Nephron progenitor cell (in vitro differentiated cells): ENCODE results near the gene PARD3B.

Source experiments
- DNase-seq: peaks from one replicate; pipeline ENCODE4 v3.0.0; 2021
- H3K27ac Mint-ChIP-seq: 2 replicates; pipeline ENCODE4 v1.8.0; 2021; ENCODE audit warnings: mild to moderate bottlenecking, moderate library complexity, mixed read lengths
- H3K27me3 Mint-ChIP-seq: 2 replicates; pipeline ENCODE4 v1.8.0; 2021; ENCODE audit warnings: mild to moderate bottlenecking, low read depth, mixed read lengths; ENCODE audit not compliant: poor library complexity
- H3K36me3 Mint-ChIP-seq: 2 replicates; pipeline ENCODE4 v1.8.0; 2021; ENCODE audit warnings: low read depth, mixed read lengths
- H3K4me1 Mint-ChIP-seq: 2 replicates; pipeline ENCODE4 v1.8.0; 2021; ENCODE audit warnings: mixed read lengths
- H3K4me3 Mint-ChIP-seq: 2 replicates; pipeline ENCODE4 v1.8.0; 2021; ENCODE audit warnings: mild to moderate bottlenecking, moderate library complexity, mixed read lengths
- H3K9me3 Mint-ChIP-seq: 2 replicates; pipeline ENCODE4 v1.8.0; 2021; ENCODE audit warnings: mild to moderate bottlenecking, moderate library complexity, mixed read lengths
- TF ChIP-seq, protein P1 (sequence below): fragments of 200-600 bp; sonication (generic); IDR thresholded peaks from 2 replicates; pipeline ENCODE4 v1.5.0; 2021; ENCODE audit warnings: antibody characterized with exemption

The PARD3B gene

DNA sequence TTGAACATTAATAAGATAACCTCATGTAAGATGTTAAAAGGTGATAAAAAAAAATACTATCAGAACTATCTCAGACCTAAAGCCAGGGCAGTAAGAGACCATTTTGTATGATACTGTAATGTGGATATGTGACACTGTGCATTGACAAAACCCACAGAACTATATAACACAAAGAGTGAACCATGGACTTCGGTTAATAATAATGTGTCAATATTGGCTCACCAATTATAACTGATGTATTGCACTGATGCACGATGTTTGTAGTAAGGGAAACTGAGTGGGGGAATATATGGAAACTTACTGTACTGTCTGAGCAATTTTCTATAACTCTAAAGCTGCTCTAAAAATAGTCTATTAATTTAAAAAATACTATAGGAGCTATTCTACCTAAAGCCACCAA lies 40.7 kb upstream of the PARD3B start:
- H3K4me1 Mint-ChIP-seq, result peaks cover 31% of the 10 kb centered on the region
- no peak overlapping the region for H3K4me3 Mint-ChIP-seq
- no peaks in the 10 kb centered on the region for H3K36me3 Mint-ChIP-seq
- no peaks in the 10 kb centered on the region for H3K27me3 Mint-ChIP-seq
- DNase-seq, result no peak
- no peaks in the 10 kb centered on the region for H3K9me3 Mint-ChIP-seq
- TF ChIP-seq, protein P1, sequence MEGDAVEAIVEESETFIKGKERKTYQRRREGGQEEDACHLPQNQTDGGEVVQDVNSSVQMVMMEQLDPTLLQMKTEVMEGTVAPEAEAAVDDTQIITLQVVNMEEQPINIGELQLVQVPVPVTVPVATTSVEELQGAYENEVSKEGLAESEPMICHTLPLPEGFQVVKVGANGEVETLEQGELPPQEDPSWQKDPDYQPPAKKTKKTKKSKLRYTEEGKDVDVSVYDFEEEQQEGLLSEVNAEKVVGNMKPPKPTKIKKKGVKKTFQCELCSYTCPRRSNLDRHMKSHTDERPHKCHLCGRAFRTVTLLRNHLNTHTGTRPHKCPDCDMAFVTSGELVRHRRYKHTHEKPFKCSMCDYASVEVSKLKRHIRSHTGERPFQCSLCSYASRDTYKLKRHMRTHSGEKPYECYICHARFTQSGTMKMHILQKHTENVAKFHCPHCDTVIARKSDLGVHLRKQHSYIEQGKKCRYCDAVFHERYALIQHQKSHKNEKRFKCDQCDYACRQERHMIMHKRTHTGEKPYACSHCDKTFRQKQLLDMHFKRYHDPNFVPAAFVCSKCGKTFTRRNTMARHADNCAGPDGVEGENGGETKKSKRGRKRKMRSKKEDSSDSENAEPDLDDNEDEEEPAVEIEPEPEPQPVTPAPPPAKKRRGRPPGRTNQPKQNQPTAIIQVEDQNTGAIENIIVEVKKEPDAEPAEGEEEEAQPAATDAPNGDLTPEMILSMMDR, result no peak
- no peak overlapping the region for H3K27ac Mint-ChIP-seq

DNA sequence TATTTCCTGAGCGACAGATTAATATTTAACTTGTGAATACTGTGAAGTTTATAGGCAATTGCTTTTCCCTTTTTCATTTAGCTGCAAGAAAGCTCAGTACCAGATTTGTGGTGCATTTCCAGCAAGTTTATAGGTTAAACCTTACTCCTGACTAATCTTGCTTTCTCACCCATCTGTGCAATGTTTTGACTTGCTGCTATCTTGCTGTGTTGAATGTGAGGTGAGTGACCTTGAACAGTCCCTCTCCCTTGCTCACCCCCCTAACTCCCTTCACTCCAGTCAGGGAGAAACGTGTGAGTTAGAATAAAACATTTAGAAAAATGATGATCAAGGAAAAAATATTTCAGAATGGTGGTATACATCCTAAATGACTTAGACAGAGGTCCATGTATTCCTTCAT lies 39.8 kb upstream of the PARD3B start:
- TF ChIP-seq, protein P1, result no peak
- no peak for DNase-seq
- H3K36me3 Mint-ChIP-seq, result no peaks in the 10 kb centered on the region

DNA sequence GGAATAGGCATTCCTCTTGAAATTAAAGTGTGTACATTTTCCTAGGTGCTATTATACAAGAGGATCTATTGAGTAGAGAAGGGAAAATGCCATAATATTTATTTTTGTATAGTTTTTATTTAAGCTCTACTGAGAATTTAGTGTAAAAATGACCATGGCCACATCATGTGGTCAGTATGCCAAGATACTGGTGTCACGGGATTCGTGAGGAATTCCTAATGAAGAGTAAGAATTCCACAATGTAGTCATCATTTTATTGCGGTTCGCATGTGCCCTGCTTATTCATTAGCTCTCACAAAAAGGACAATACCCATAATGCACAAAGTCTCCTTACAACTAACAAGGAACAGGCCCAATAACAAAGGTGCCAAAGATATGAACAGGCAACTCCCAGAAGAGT lies 39.3 kb upstream of the PARD3B start:
- Mint-ChIP-seq H3K4me3 (no peak overlapping the region), H3K4me1 (peaks cover 35% of the 10 kb centered on the region), H3K36me3 (no peaks in the 10 kb centered on the region), H3K27me3 (peaks cover 4% of the 10 kb centered on the region), H3K27ac (no peak overlapping the region), H3K9me3 (peaks cover 7% of the 10 kb centered on the region)
- TF ChIP-seq, protein P1, result no peak
- no peak for DNase-seq

More for the DNA sequence above, 39.8 kb upstream of the PARD3B start:
- Mint-ChIP-seq H3K27me3 (peaks cover 4% of the 10 kb centered on the region), H3K9me3 (peaks cover 7% of the 10 kb centered on the region), H3K4me3 (no peak overlapping the region), H3K27ac (no peak overlapping the region), H3K4me1 (peaks cover 31% of the 10 kb centered on the region)

DNA sequence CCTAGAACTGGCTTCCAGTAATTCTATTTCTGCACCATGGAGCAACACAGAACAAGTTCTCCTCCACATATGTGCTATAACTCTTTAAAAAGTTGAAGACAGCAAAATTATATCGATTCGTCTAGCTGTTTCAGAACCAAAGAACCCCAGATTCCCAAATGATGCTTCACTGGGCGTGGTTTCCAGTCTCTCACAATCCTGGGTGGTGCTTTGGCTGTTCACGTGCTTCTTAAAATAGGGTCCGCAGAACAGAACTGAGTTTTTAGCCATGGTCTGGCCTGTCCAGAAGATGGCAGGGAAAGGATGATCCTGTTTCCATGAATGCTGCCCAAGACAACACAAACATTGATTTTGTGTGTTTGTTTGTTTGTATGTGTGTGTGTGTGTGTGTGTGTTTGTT lies 37.6 kb upstream of the PARD3B start:
- H3K4me1 Mint-ChIP-seq, result peaks cover 37% of the 10 kb centered on the region
- peaks cover 7% of the 10 kb centered on the region for H3K9me3 Mint-ChIP-seq

DNA sequence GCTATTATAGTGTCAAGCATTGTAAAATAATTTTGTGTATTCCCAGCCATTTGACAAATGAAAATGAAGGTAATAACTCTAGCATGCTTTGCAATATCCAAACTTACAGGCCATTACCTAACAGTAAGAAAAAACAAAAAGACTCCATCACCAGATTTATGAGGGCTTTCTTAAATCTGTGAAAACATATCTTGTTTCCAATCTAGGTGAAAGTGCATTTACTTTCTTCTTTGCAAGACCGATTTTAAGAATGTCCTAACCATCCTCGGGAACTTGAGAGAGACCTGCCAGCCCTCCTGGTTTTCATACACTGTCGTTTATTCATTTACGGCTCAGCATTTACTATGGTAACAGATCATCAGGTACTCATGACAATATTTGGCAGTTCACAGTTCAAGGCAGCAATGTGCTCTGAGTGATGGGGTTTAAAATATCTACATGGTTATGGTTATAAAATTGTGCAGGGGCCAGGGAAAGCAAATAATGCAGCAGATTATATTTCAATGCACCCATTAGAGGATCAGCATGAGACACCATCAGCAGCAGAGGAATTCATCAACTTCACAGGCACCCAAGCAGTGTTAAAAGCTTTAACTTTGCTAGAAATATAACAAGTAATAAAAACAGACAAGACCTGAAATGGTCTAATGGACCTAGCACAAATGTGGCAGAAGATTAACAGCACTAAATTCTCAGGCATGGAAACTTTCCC lies 34.4 kb upstream of the PARD3B start:
- H3K4me1 Mint-ChIP-seq, result peaks cover 27% of the 10 kb centered on the region
- TF ChIP-seq, protein P1, result no peak

More for the DNA sequence above, 37.6 kb upstream of the PARD3B start:
- Mint-ChIP-seq H3K27ac (no peak overlapping the region), H3K27me3 (peaks cover 4% of the 10 kb centered on the region), H3K36me3 (no peaks in the 10 kb centered on the region), H3K4me3 (no peak overlapping the region)
- TF ChIP-seq, protein P1, result no peak
- DNase-seq, result no peak

DNA sequence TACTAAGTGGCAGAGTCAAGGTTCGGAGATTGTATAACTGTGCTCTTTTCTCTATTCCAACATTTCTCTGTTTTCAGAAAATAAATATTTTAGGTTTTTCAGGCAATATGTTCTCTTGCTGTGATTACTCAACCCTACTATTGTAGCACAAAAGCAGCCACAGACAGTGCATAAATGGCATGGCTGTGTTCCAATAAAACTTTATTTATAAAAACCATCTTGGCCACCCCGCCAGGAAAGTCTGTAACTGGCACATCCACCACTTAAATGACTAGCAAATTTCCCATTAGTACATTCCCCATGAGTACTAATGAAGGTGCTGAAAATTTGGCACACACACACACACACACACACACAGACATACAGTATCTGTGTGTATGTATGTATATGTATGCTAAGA lies 30.8 kb upstream of the PARD3B start:
- Mint-ChIP-seq H3K4me3 (no peak overlapping the region), H3K36me3 (no peaks in the 10 kb centered on the region), H3K27ac (no peak overlapping the region), H3K9me3 (peaks cover 21% of the 10 kb centered on the region), H3K27me3 (peaks cover 4% of the 10 kb centered on the region), H3K4me1 (peaks cover 11% of the 10 kb centered on the region)
- TF ChIP-seq, protein P1, result no peak
- no peak for DNase-seq

More for the DNA sequence above, 34.4 kb upstream of the PARD3B start:
- H3K4me3 Mint-ChIP-seq, result no peak overlapping the region
- H3K36me3 Mint-ChIP-seq, result no peaks in the 10 kb centered on the region
- peak overlapping the region; percentile 55 for H3K27ac Mint-ChIP-seq
- DNase-seq, result no peak
- H3K27me3 Mint-ChIP-seq, result peaks cover 4% of the 10 kb centered on the region
- H3K9me3 Mint-ChIP-seq, result peaks cover 10% of the 10 kb centered on the region
